HG03342 (cell line): Measurements from ENCODE around the gene PELI2.

Experiments
- ATAC-seq: cut with Tn5 transposase; IDR thresholded peaks from one replicate; pipeline ENCODE4 v1.9.1; 2021; ENCODE audit warnings: mild to moderate bottlenecking, moderate library complexity; ENCODE audit not compliant: unreplicated experiment

The PELI2 gene

GRCh38 chr14:56117765-56118610, at the start of gene PELI2:
PELI2 (plus strand) TSS chr14:56118411; CDS start chr14:56118661, 250 bp downstream.
- peak; percentile 71 for ATAC-seq

- ATAC-seq: no peak
Measured at GRCh38 chr14:56073799-56074198, 44.4 kb upstream of the PELI2 start.

- ATAC-seq: no peak
Measured at GRCh38 chr14:56075301-56075700, 42.9 kb upstream of the PELI2 start.

GRCh38 chr14:56081139-56081538, 37.1 kb upstream of the PELI2 start:
- no peak for ATAC-seq

GRCh38 chr14:56082880-56083279, 35.3 kb upstream of the PELI2 start:
- ATAC-seq: no peak

GRCh38 chr14:56085471-56085870, 32.7 kb upstream of the PELI2 start:
- ATAC-seq: no peak

GRCh38 chr14:56087671-56088471, 30.3 kb upstream of the PELI2 start:
- no peak for ATAC-seq

- ATAC-seq: no peak
Measured at GRCh38 chr14:56088941-56089340, 29.3 kb upstream of the PELI2 start.

GRCh38 chr14:56092763-56093162, 25.4 kb upstream of the PELI2 start:
- no peak for ATAC-seq

- ATAC-seq: no peak
Measured at GRCh38 chr14:56094076-56094475, 24.1 kb upstream of the PELI2 start.

GRCh38 chr14:56098021-56098420, 20.2 kb upstream of the PELI2 start:
- no peak for ATAC-seq

GRCh38 chr14:56099081-56099797, 19.0 kb upstream of the PELI2 start:
- no peak for ATAC-seq

GRCh38 chr14:56100556-56100955, 17.7 kb upstream of the PELI2 start:
- ATAC-seq: no peak

- ATAC-seq: no peak
Measured at GRCh38 chr14:56102941-56103340, 15.3 kb upstream of the PELI2 start.

GRCh38 chr14:56107615-56108014, 10.6 kb upstream of the PELI2 start:
- no peak for ATAC-seq

GRCh38 chr14:56108057-56108456, 10.2 kb upstream of the PELI2 start:
- ATAC-seq: no peak

- no peak for ATAC-seq
Measured at GRCh38 chr14:56112781-56113180, 5.4 kb upstream of the PELI2 start.

- ATAC-seq: no peak
Measured at GRCh38 chr14:56115334-56115870, 2.8 kb upstream of the PELI2 start.

- no peak for ATAC-seq
Measured at GRCh38 chr14:56115976-56116893, 2.0 kb upstream of the PELI2 start.

- ATAC-seq: peak; percentile 25
Measured at GRCh38 chr14:56118611-56119181, 485 bp downstream of the PELI2 start.
